ENCODE measurements around the gene ATF4.

Gene ATF4

GRCh38 chr22:39510529-39511149, 9.7 kb upstream of the ATF4 start:
- no peak overlapping the region for H3K4me3 ChIP-seq (ENCODE audit: low read depth, low read length)

- H3K4me3 ChIP-seq (ENCODE audit: low read depth, low read length), result no peak overlapping the region
Measured at GRCh38 chr22:39511226-39511625, 9.1 kb upstream of the ATF4 start.

- H3K4me3 ChIP-seq (ENCODE audit: low read depth, low read length), result no peak overlapping the region
Measured at GRCh38 chr22:39512026-39512425, 8.3 kb upstream of the ATF4 start.

GRCh38 chr22:39513791-39514190, 6.6 kb upstream of the ATF4 start:
- H3K4me3 ChIP-seq (ENCODE audit: low read depth, low read length), result no peak overlapping the region

GRCh38 chr22:39514373-39514973, 5.9 kb upstream of the ATF4 start:
- H3K4me3 ChIP-seq (ENCODE audit: low read depth, low read length), result no peak overlapping the region

GRCh38 chr22:39515266-39516050, 4.9 kb upstream of the ATF4 start:
- H3K4me3 ChIP-seq (ENCODE audit: low read depth, low read length), result no peak overlapping the region

- H3K4me3 ChIP-seq (ENCODE audit: low read depth, low read length), result no peak overlapping the region
Measured at GRCh38 chr22:39517470-39517869, 2.9 kb upstream of the ATF4 start.

GRCh38 chr22:39518144-39518786, 2.1 kb upstream of the ATF4 start:
- H3K4me3 ChIP-seq (ENCODE audit: low read depth, low read length), result no peak overlapping the region

- H3K4me3 ChIP-seq (ENCODE audit: low read depth, low read length), result peak overlapping the region; percentile 95
Measured at GRCh38 chr22:39518996-39519680, 1.2 kb upstream of the ATF4 start.

- peak overlapping the region; percentile 95 for H3K4me3 ChIP-seq (ENCODE audit: low read depth, low read length)
Measured at GRCh38 chr22:39519681-39520225, 609 bp upstream of the ATF4 start.

GRCh38 chr22:39521106-39521885, 934 bp downstream of the ATF4 start:
- H3K4me3 ChIP-seq (ENCODE audit: low read depth, low read length), result peak overlapping the region; percentile 95

- peak overlapping the region; percentile 95 for H3K4me3 ChIP-seq (ENCODE audit: low read depth, low read length)
Measured at GRCh38 chr22:39522091-39522490, 1.7 kb downstream of the ATF4 start.

GRCh38 chr22:39522567-39523300, 2.4 kb downstream of the ATF4 start:
- H3K4me3 ChIP-seq (ENCODE audit: low read depth, low read length), result no peak overlapping the region

GRCh38 chr22:39524089-39524752, 3.9 kb downstream of the ATF4 start:
- no peak overlapping the region for H3K4me3 ChIP-seq (ENCODE audit: low read depth, low read length)

- no peak overlapping the region for H3K4me3 ChIP-seq (ENCODE audit: low read depth, low read length)
Measured at GRCh38 chr22:39524753-39525657, 4.6 kb downstream of the ATF4 start.

- H3K4me3 ChIP-seq (ENCODE audit: low read depth, low read length), result no peak overlapping the region
Measured at GRCh38 chr22:39525658-39525975, 5.3 kb downstream of the ATF4 start.

GRCh38 chr22:39526736-39527171, 6.4 kb downstream of the ATF4 start:
- no peak overlapping the region for H3K4me3 ChIP-seq (ENCODE audit: low read depth, low read length)

GRCh38 chr22:39527481-39527961, 7.2 kb downstream of the ATF4 start:
- no peak overlapping the region for H3K4me3 ChIP-seq (ENCODE audit: low read depth, low read length)

Data from iPS-11a (cell line).